WI38 (cell line): ENCODE measurements around the gene GYS2.

Experiments used
- H3K4me3 ChIP-seq: 2 replicates; pipeline ENCODE4 v1.5.1; 2011; ENCODE audit warnings: low read depth, mild to moderate bottlenecking, control low read depth, low read length
- TF ChIP-seq, protein P1 (sequence below): IDR thresholded peaks from 2 replicates; pipeline ENCODE4 v1.5.1; 2012; ENCODE audit warnings: low read depth, mild to moderate bottlenecking, control low read depth, low read length

GYS2 gene

DNA sequence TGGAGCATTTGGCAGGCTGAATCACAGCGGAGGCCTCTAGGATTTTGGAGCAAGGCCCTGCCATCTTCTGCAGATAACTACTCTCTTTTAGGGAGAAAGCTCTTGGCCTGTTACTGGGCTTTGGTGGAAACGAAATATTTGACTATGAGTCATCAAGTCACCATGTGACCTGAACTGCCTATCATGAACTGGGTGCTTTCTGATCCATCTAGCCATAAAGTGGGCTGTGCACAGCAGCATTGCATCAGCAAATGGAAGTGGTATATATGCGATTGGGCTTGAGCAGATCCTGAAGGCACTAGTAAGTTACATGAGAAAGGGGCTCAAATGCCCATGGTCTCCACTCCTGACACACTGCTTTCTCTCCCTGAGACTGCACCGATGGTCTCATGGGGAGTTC, 21.1 kb downstream of the GYS2 start:
- TF ChIP-seq, protein P1, sequence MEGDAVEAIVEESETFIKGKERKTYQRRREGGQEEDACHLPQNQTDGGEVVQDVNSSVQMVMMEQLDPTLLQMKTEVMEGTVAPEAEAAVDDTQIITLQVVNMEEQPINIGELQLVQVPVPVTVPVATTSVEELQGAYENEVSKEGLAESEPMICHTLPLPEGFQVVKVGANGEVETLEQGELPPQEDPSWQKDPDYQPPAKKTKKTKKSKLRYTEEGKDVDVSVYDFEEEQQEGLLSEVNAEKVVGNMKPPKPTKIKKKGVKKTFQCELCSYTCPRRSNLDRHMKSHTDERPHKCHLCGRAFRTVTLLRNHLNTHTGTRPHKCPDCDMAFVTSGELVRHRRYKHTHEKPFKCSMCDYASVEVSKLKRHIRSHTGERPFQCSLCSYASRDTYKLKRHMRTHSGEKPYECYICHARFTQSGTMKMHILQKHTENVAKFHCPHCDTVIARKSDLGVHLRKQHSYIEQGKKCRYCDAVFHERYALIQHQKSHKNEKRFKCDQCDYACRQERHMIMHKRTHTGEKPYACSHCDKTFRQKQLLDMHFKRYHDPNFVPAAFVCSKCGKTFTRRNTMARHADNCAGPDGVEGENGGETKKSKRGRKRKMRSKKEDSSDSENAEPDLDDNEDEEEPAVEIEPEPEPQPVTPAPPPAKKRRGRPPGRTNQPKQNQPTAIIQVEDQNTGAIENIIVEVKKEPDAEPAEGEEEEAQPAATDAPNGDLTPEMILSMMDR = no peak
- no peak overlapping the region for H3K4me3 ChIP-seq

DNA sequence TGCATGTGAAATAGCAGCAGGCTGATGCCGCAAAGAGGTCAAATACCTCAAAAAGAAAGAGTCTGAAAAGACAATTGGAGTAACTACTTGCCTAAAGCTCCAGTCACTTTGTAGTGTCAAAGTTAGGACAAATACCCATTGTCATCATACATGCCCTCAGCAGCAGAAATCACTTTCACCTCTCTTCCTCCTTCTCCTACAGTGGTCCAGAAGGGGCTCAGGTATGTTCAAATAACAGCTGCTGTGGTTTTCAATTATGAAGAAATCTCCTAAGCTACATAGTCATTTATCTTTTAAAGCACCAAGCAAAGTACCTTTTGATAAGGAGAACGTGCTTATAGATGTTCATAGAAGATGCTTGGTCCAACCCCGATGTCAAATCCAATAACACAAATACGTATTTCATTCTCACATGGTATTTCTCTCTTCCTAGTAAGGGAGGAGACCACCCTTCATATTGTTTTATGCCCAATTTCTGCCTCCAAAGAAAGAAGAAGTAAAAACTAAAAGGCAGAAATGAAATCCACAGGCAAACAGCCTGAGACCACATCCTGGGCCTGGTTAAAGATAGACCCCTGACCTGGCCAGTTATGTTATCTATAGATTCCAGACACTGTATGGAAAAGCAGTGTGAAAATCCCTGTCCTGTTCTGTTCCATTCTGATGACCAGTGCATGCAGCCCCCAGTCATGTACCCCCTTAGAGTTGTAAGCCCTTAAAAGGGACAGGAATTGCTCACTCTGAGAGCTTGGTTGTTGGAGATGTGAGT, 23.7 kb downstream of the GYS2 start:
- TF ChIP-seq, protein P1 = no peak
- no peak overlapping the region for H3K4me3 ChIP-seq

DNA sequence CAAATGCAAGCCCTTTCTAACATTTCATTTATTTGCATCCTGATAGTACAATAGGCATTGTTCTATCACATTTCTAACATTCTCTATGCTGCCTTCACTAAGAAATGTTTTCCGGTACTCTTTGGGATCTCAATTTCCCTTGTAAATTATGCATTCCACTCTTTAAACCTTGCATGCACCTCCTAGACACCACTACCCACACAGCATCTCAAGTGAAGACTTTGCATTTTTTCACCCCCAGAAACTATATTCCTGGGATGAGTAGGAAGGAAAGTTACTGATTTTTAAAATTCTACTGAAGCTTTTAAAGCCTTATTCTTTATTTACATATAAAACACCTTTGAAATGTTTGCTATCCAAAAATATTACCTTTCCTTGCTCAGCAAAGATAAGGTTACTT, 27.1 kb downstream of the GYS2 start:
- no peak overlapping the region for H3K4me3 ChIP-seq
- TF ChIP-seq, protein P1 = no peak

DNA sequence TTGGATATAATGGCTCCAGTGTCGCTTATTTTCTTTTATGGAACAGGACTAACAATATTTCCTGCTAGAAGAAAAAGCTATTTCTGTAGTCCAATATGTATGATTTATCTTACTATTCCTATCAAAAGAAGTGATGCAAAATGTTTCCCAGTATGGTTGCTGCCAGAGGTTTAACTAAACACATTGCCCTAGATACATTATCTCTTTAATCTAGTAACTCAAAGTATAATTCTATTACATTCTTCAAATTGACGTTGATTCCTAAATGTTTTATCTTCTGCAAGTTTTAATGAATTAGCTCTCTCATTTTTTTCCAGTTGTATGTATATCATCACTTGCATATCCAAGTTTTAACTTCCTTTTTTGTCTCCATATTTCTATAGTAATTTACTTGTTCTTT, 28.2 kb downstream of the GYS2 start:
- TF ChIP-seq, protein P1 = no peak
- no peak overlapping the region for H3K4me3 ChIP-seq

DNA sequence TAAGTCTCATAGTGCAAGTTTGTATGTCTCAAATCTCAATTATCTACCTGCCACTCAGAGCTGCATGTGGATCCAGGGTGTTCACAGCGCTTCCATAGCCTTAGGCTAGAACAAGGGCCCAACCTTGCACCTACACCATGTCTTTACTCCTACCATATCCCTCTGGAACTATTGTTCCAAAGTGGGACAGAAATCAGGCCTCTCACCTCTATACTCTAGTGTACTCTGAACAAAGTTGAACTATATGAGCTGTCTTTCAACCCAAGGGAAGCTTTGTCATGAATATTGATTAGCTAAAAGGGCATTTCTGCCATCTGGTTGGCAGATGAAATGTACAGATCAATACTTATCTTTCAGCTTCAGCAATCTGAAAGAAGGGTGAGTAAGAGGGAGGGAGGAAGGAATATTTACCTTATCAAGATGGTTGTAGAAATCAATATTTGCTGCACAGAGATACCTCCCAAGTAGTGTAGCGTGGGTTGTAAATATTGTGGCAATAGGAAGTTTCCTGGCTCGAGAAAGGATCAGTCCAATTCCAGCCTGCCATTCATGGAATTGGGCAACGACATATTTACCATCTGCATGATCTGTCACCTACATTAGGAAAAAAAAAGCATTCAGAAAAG, 30.8 kb downstream of the GYS2 start:
- H3K4me3 ChIP-seq = no peak overlapping the region
- TF ChIP-seq, protein P1 = no peak

DNA sequence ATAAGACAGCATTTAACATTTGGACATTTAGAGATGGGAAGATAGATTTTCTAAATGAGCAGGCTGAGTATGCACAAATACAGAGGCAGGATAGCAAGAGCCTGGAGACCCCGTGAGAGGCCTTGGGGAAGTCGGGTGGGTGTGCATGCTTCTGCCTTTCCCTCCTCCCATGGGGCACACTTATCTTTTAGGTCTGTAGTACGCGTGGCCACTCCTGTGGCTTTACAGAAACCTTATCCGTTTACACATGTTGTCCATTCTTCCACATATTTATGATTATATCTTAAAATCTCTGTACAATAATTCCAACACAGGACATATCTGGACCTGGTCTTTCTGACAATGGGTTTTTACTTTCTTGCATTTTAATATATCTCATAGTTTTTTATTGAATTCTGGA, 33.6 kb downstream of the GYS2 start:
- TF ChIP-seq, protein P1 = no peak

DNA sequence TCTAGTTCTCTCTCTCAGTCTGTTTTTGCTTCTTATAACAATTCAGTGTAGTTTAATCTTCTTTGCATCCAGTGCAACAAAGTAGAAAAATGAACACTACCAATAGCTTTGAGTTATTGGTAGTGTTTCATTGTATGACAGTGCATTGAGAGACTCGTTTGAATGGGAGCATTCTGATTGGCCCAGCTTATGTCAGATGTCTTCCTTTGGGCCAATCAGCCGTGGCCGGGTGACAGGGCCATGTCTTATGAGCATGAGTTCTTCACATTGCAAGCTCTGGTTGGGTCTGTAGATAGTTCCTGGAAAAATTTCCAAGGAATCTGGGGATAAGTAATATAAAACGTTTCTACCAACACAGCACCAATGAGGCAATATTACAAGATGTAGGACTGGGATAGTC, 36.5 kb downstream of the GYS2 start:
- TF ChIP-seq, protein P1 = no peak
- no peak overlapping the region for H3K4me3 ChIP-seq

More for the DNA sequence above, 33.6 kb downstream of the GYS2 start:
- H3K4me3 ChIP-seq = no peak overlapping the region
